HG03196 (cell line): ENCODE results near the gene NEURL1.
"Not testable (repeated sequence)": the region's sequence is repeated elsewhere in the genome, so short reads cannot be mapped to it uniquely, and the experiment has no call there.

ENCODE experiments used
- ATAC-seq: cut with Tn5 transposase; IDR thresholded peaks from one replicate; pipeline ENCODE4 v1.9.1; 2021; ENCODE audit not compliant: unreplicated experiment

Gene NEURL1

DNA sequence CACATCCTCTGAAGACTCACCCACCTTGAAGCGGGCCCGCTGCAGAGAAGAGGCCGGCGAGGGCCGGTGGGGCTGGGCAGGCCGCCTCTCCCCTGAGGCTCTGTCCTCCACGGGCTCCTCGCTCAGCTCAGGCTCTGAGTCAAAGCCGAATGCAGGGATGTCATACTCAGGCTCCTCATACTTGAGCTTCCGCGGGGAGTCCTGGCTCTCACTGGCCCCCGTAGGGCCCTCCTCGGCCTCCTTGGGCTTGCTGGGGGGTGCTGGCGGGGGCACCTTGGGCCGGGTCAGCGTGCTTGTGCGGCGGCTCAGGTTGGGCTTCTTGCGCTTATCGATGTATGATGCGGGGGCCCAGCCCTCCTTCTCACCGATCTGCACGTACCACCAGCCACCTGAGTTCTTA is 109.9 kb downstream of the NEURL1 start:
- no peak for ATAC-seq

GRCh38 chr10:103605359-103606096 is 112.0 kb downstream of the NEURL1 start:
- ATAC-seq = no peak

DNA sequence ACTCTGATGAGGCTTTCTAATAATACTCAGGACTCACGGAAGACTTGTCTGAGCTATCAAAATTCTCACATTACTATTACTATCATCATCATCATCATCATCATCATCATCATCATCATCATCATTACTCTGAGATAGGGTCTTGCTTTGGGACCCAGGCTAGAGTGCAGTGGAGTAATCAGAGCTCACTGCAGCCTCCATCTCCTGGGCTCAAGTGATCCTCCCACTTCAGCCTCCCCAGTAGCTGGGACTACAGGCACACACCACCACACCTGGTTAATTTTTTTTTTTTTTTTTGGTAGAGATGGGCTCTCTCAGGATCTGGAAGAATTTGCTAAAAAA is 112.6 kb downstream of the NEURL1 start:
- ATAC-seq = not testable (repeated sequence)

DNA sequence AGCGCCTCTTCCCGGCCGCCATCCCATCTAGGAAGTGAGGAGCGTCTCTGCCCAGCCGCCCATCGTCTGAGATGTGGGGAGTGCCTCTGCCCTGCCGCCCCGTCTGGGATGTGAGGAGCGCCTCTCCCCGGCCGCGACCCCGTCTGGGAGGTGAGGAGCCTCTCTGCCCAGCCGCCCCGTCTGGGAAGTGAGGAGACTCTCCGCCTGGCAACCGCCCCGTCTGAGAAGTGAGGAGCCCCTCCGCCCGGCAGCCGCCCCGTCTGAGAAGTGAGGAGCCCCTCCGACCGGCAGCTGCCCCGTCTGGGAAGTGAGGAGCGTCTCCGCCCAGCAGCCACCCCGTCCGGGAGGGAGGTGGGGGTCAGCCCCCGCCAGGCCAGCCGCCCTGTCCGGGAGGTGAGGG is 113.5 kb downstream of the NEURL1 start:
- not testable (repeated sequence) for ATAC-seq

GRCh38 chr10:103608056-103608455 is 114.6 kb downstream of the NEURL1 start:
- ATAC-seq = not testable (repeated sequence)

DNA sequence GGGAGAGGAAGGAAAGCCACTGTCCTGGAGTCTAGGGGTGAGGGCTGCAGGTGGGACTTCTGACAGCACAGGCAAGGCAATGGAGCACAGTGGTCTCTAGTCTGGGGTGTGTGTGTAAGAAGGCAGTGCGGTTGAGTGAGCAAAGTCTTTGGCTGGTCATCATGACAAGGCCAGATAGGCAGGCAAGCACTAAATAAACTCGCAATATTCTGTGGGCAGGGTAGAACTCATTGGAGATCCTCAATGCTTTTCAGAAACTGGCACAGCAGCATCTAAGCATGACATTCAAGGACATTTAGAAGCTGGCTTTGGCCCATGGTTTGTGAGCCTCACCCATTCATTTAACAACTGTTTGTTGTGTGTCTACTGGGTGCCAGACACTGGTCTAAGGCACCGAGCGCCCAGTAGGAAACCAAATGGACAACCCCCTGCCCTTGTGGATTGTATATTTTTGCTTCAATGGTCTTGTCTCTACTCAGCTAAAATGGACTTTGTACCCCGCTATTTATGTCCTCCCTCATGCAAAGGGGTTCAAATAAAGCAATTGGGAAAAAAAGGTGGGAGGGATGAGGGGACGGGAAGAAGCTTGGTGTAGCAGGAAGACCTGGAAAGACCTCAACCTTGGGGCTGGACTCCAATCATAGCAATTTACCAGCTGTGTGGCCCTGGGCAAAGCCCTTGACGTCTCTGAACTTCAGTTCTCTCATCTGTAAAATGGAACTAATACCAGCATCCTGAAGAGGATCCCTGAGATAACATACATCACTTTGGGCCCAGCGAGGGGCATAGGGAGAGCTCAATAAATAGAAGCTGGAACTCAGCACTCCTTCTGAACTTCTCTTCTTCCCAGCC is 116.0 kb downstream of the NEURL1 start:
- no peak for ATAC-seq

DNA sequence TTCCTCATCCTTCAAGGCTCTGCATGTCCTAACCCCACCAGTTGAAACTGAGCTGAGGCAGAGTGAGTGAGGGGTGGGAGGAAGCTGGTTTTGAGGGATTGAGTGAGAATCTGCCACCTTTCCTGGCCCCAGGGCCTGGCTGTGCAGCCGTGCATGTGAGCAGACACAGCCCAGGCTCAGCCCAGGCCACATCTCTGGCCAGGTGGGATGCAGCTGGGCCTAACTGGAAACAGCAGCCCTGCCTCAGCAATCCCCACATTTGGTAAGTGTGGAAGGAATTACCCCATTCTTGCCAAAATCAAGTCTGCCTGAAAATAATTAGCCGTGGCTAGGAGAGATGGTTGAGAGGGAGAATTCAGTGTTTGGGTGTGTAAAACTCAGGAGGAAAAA is 116.6 kb downstream of the NEURL1 start:
- no peak for ATAC-seq

GRCh38 chr10:103610921-103611511 is 117.5 kb downstream of the NEURL1 start:
- ATAC-seq = no peak

GRCh38 chr10:103612462-103613365 is 119.2 kb downstream of the NEURL1 start:
- no peak for ATAC-seq

DNA sequence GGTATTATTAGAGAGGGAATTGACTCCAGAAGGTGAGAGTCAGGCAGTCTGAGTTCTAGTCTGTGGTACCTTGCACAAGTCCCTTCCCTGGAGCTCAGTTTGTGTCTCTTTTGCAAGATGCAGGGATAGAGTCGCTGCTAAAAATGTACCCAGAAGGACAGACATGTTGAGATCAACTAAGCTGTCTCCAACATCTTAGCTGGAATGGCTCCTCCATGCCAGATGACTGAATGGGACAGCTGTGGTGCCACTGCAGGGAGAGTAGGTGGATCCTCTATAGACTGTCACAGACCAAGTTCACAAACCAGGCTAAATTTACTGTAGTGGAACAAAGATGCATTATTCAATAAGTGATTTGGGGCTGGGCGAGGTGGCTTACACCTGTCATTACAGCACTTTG is 120.1 kb downstream of the NEURL1 start:
- no peak for ATAC-seq

DNA sequence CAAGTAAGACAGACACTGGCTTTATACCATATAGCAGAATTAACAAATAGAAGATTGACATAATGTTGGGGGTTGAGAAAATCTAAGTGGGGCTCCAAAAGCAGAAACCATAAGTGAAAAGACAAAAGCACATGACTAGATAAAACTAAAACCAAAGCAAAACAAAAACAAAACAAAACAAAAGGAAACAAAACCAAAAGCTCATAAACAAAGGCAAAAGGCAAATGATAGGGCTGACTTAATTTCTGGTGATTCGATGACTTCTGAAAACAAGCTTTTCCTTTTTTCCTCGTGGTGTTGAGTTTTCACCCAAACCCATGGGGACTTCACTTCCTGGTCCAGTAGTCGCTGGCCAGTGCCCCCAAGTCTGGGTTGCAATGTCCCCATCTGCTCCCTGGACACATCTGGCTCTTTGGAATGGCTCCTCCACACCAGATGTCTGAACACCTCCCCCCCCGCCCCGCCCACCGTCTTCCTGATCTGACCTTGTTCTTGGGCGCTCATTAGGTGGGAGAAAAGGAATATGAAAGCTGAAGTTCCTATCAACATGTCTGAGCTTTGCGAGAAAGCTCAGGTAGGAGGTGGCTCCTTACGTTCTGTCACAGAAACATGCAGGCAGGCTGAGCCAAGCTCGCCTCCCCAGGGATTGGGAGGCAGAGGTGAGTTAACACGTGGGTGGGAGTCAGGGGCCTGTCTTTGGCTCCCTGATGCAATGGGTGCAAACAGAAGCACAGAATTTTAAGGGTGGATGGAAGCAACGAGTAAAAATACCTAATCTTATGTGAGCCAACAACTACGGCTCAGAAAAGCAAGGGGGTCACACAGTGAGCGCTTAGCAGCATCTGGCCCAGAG is 121.0 kb downstream of the NEURL1 start:
- no peak for ATAC-seq

GRCh38 chr10:103616705-103617601 is 123.4 kb downstream of the NEURL1 start:
- no peak for ATAC-seq

DNA sequence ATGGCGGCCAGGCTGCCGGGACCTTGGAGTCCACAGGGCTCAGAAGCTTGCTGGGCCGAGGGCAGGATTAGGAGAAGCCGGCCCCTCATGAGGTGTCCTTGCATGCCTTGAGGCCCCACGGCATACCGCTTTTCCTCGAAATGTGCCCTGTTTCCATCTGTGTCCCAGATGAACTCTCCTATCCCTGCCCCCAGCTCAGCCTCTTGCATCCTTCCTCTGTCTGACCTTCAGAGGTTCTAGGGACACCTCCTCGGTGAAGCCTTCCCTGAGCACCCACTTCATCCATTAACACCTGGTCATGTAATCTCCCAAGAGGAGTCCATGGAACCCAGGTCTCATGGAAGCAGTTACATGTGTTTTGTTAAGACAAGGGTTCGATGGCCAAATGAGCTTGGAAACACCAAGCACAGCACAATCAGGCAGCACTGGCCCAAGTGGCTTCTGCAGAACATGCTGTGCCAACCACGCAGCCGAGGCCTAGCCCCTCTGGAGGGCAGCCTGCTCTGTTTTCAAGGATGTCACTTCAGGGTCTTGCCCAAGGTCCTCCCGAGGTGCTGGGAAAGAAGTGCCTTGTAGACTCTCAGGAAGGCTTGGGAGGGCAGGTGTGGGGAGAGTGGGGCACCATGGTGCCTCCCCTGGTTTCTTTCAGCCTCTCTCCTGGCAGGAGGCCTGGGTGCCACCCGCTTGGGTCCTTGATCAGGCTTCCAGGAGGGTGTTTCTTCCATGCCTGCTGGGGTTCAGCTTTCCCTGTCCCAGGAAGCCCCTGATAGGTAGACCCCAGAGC is 124.3 kb downstream of the NEURL1 start:
- ATAC-seq = no peak

GRCh38 chr10:103618575-103619423 is 125.3 kb downstream of the NEURL1 start:
- no peak for ATAC-seq

DNA sequence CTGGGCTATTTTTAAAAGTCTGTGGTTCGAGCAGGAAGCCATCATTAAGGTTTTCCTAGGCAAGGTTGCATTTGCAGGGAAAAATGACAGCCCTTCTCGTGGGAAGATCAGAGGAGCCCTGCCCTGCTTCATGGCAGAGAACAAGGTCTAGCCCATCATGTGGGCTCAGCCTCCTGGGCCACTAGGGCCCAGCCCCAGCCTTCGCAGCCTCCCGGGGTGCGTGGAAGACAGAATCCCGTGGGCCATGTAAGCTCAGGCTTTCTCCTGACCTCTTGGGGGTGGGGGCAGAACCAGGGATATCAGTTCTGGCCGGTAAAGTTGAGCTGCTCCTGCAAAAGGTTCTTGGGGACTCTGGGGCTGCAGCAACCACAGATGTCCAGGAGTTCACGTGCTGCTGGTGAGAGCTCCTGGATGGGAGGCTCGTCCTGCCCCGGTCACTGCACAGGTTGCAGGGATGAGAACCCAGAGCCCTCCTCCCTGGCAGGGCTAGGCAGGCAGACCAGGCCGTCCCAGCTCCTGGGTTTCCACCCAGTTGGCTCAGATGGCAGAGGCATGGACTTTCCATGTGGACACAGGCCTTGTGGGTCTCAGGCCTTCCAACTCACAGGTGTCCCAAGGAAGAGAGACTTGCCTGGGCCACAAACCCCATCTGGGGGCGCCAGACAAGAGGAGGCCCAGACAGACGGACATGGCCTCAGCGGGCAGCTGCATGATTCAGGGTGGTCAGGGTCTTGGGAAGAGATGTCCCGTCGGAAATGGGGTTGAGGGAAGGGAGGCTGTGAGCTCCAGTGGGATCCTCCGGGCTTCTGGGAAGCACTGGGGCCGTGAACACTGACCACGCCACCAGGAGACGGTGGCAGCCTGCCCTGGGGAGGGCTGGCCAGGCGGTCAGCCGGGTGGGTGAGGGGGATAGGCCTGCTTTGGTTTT is 126.2 kb downstream of the NEURL1 start:
- no peak for ATAC-seq

DNA sequence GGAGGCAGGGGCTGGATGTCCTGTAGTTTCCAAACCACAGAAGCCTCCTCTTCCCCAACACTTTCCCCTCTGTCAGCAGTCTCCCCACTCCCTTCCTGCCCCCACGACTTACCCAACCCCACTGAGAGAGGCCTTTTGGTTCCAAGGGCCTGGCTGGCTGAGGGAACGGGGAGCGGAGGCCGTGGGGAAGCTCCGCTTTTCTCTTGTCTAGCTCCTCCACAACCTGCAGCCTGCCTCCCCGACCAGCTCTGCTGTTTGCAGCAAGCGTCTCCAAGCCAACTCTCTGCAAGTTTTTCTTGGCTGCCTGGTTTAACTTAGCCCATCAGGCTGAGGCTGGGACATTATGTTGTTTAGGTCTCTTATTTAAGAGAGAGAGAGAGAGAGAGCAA is 126.8 kb downstream of the NEURL1 start:
- no peak for ATAC-seq
